ENCODE data around the gene GTF2H1. TPM values are rescaled to one million over a fixed set of nuclear protein-coding genes. Genes with fewer than 3 reads are reported as not detected.

The GTF2H1 gene
- 91.8 and 95.4 TPM in 2 replicates for total RNA-seq

DNA sequence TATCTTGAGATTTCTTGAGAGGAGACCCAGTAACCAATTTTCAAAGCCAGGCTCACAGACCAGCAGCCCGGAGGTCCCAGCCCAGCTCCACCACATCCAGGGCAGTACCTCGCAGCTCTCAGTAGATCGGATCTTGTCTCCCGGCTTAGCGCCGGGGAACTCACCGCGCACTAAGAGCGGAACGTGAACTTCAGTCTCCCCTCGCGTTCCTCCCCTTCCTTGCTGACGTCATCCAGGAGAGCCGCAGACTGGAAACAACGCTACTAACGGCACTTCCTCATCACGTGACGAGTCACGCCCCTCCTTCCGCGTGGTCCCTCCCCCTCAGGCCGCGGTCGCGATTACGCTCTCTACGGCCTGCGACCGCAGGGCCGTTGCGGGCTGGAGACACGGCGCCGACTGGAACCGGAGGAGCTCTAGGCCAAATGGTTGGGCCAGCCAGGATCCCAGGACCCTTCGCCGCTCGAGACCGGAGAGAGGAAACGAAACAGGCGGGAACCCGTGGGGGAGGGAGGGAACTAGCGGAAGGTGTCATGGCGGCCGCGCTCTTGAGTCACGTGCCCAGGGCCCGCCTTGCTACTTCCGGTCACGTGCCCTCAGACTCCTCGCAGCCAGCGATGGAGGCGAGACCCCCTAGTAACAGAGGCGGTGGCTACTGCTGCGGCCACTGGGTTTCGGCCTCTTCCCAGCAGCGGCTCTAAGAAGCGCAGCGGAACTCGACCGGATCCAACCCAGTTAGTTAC, at the start of gene GTF2H1, which contains the start of gene HPS5:
GTF2H1 (plus strand) TSS at position 599 of the 743 bp plus-strand sequence. CDS start 10,508 bp downstream, outside the sequence.
HPS5 (minus strand) TSS at position 172 of the 743 bp plus-strand sequence. CDS start 4,282 bp downstream, outside the sequence.

GRCh38 chr11:18394275-18394927, 72.0 kb downstream of the GTF2H1 start, which contains the start of gene LDHA:
Gene LDHA, plus strand, starts transcription at chr11:18394563. Its CDS starts 2,280 bp downstream, at chr11:18396843.

Other genes with a start within 250 kb of the GTF2H1 start
- gene SAAL1, start 216.5 kb upstream of the GTF2H1 start, total RNA-seq, result 10.8 and 21.8 TPM in 2 replicates
- not detected in 2 replicates for gene MRGPRX3, start 190.0 kb upstream of the GTF2H1 start, total RNA-seq
- not detected in 2 replicates for gene MRGPRX4, start 149.7 kb upstream of the GTF2H1 start, total RNA-seq
- not detected in 2 replicates for gene SAA4, start 85.8 kb upstream of the GTF2H1 start, total RNA-seq
- not detected in 2 replicates for gene SAA2, start 73.9 kb upstream of the GTF2H1 start, total RNA-seq
- gene SAA1, start 56.3 kb upstream of the GTF2H1 start, total RNA-seq, result not detected in 2 replicates
- 39.0 and 39.7 TPM in 2 replicates for gene HPS5, start 427 bp upstream of the GTF2H1 start, total RNA-seq
- gene LDHA, start 72.0 kb downstream of the GTF2H1 start, total RNA-seq, result 484 and 1,145 TPM in 2 replicates
- 0.50 TPM in 1 of 2 replicates, not detected in the other for gene LDHC, start 89.8 kb downstream of the GTF2H1 start, total RNA-seq
- gene LDHAL6A, start 133.3 kb downstream of the GTF2H1 start, total RNA-seq, result not detected in 2 replicates
- 58.9 and 69.4 TPM in 2 replicates for gene TSG101, start 204.4 kb downstream of the GTF2H1 start, total RNA-seq

Measured in smooth muscle cell of trachea (primary cell).